ENCODE measurements around the gene CIC.

Gene CIC

DNA sequence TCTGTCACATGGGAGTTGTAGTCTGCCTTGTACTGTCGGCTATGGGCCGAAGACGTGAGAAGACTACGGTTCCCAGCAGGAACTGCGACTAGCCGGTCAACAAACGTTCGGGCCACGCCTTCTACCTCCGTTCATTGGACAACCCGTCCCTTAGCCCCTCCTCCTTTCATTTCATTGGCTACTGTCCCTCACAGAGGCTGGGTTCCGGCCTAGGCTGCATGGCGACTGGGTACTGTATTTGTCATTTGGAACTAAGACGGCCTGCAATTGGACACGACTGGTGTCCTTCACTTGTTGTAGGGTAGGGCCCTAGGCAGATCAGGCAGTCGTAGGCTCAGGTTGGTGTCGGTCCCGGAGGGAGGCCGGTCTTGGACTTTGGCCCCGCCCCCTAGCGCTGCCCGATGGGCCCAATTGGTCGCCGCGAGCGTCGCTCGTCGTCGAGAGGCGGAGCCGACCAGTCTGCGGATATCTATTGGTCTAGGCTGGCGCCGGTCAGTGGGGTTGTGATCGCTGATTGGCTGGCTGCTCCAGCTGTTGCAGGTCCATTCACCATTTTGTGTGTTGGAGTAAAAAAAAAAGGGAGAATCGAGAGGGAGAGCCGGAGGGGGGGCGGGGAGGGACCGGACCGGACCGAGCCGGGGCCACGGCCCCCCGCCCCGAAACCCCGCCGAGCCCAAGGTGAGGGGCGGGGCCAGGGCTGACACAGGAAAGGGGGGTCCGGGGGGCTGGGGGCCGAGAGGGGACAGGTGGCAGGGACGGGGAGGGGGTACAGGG lies at the start of gene CIC:
TSS of gene CIC (plus strand) at position 549 of the 774 bp plus-strand sequence. CDS start 2,532 bp downstream, outside the sequence.
- peak; percentile 100 for DNase-seq

DNA sequence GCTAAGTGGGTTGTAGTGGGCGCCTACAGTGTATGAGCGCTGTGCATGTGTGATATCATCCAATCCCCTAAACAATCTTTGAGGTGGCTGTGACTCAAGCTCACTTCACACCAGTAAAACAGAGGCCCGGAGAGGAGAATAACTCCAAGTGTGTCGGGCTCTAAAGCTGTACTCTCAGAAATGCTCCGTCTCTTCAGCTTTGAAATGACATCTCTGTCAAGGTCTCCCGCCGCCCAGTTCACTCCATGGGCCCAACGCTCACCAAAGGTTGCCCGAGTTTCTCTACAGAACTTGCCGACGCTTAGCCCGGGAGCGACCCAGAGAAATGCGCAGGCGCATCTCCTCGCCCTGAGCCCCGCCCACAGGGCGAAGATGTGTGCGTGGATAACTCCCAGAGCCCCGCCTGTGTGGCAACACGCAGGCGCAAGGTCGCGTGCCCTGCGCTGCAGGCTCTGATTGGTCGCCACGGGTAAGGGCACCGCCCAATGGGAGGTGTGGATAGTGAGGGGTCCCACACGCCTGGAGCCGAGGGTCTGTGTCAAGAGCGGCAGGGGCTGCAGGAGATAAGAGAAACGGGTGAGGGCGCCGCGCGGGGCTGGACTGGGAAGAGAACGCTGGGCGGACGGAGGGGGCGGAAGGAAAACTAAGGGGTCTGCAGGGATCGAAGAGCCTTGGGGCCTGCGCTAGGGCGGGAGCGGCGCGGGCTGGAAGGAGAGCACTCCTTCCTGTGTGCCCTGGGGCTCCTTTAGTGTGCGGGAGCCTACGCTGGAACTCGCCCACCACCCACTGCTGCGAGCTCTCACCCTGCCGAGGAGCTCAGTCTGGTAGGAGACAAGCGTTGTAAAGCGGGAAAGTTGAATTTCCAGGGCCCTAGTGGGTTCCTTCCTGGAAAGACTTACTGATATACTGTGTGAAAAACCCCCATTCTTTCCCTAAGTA lies 49.0 kb upstream of the CIC start, which contains the start of gene ZNF526:
TSS of gene ZNF526 (plus strand) at position 501 of the 939 bp plus-strand sequence. CDS start 4,092 bp downstream, outside the sequence.
- DNase-seq, result peak; percentile 99

DNA sequence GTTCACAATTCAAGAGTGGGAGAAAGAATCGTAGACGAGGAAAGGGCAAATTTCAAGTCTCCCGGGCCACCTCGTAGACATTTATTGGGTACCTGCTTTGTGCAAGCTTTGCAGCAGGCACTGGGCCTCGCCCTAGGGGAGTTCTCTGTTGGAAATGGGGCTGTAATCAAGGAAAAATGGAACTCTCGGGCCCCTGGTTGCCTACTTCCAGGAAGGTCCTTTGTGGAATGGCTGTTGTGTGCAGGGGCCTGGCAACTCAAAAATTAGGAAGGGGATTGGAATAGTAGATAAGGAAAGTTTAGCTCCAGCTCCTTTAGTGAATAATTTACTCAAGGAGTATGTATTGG lies 48.3 kb upstream of the CIC start:
- no peak for DNase-seq

DNA sequence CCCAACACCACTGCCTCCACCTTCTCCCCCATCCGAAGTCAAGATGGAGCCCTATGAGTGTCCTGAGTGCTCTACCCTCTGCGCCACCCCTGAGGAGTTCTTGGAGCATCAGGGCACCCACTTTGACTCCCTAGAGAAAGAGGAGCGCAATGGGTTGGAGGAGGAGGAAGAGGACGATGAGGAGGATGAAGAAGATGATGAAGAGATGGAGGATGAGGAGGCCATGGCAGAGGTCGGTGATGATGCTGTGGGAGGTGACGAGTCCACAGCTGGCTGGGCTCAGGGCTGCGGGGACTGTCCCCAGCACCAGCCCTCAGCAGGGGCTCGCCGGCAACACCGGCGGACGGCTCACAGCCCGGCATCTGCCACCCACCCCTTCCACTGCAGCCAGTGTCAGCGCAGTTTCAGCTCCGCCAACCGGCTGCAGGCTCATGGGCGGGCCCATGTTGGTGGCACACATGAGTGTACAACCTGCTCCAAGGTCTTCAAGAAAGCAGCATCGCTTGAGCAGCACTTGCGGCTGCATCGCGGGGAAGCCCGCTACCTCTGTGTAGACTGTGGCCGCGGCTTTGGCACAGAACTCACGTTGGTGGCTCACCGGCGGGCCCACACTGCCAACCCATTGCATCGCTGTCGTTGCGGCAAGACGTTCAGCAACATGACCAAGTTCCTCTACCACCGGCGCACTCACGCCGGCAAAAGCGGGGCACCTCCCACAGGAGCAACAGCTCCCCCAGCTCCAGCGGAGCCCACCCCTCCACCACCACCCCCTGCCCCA lies 43.9 kb upstream of the CIC start:
- no peak for DNase-seq

DNA sequence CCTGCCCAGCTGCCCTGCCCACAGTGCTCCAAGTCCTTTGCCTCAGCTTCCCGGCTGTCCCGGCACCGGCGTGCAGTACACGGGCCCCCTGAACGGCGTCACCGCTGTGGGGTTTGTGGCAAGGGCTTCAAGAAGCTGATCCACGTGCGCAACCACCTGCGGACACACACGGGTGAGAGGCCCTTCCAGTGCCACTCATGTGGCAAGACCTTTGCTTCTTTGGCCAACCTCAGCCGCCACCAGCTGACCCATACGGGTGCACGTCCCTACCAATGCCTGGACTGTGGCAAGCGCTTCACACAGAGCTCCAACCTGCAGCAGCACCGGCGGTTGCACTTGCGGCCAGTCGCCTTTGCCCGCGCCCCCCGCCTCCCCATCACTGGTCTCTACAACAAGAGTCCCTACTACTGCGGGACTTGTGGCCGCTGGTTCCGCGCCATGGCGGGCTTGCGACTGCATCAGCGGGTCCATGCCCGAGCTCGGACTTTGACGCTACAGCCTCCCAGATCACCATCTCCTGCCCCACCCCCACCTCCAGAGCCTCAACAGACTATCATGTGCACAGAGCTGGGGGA lies 43.2 kb upstream of the CIC start:
- DNase-seq, result no peak

DNA sequence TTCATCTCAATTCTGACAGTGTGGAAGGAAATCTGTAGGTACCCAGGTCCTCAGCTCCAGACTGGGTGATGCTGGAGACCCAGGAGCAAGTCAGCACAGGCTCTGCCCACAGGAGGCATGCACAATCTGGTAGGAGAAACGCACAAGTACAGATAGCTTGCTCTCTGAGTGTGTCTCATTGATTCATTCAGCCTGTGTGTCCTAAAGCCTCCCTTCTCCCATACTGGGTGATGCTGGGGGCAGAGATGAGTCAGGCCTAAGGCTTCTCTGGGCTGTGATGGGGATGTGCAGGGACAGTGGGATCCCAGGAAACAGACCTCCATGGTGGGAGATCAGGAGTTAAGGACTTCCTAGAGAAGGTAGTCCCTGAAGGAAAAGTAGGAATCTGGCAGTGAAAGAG lies 42.2 kb upstream of the CIC start:
- no peak for DNase-seq

DNA sequence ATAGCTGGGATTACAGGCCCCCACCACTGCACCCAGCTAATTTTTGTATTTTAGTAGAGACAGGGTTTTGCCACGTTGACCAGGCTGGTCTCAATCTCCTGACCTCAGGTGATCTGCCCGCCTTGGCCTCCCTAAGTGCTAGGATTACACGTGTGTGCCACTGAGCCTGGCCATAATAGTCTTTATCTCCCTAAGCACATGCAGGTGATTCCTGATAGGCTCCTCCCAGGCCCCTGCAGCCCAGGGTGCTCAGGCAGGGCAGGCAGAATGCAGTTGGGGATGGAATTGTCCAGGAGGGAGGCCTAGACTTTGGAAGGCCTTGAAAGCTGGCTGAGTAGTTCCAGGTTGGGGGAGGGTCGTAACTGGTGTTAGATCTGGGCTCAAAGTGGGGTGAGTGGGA lies 40.4 kb upstream of the CIC start:
- no peak for DNase-seq

DNA sequence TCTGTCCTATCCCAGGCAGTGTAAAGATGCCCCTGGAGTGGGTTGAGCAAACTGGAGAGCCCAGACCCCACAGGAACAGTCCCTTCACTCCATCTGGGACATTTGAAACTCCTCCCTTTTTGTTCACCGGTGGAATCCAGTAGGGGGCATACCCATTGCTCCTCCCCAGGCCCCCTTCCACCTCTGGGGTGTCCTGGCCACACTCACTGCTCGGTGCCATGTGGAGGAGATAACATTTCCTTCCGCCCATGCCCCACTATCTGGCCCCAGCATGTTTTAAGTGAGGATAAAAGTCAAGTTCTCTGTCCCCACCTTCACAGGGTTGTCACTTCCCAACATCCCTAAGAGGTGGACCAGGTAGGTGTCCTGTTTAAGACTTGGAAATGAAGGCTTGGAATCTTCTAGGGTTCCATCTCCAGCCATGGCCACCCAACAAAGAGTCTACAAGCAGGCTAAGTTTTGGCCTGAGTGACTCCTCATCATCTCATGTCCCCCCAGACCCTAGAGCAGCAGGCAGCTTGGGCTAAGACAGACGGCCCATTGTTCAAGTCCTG lies 39.7 kb upstream of the CIC start:
- DNase-seq, result no peak

DNA sequence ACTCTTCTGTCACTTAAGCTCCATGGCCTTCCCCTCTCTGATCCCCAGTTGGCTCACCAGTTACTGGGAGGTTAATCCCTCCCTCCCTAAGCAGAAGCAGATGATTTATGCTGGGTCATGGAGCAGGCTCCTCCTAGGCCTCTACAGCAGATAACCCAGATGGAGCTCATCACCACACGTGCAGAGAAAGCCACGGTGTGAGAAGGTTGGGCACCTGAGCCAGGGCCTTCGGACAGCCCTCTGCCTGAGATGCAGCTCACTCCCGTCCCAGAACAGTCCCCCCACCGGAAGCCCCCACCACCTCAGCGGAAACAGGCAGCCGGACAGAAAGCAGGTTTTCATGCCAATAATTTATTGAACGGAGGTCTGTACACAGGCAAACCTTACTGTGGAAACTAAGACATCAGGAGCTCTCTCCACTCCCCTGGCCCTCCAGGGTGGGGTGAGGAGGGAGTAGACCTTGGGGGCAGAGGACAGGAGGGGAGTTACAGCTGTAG lies 39.1 kb upstream of the CIC start:
- peak; percentile 26 for DNase-seq

DNA sequence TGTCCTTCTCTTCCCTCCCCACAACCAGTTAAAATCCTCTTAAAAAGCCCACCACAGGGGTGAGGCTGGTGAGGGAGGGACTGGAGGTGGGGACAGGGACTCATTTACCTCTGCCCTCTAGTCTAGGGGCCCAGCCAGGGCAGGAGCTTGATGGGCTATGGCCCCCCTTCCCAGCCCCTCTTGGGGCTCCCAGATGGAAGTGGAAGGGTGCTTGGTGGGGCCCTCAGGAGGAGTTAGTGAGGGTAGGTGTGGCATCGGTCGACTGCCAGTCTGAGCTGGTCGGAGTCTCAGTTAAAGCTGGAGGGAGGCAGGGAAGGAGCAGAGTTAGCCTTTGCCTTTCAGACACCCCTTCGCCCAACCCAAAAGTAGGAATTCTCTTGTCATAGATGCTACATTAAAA lies 38.5 kb upstream of the CIC start:
- DNase-seq, result no peak

DNA sequence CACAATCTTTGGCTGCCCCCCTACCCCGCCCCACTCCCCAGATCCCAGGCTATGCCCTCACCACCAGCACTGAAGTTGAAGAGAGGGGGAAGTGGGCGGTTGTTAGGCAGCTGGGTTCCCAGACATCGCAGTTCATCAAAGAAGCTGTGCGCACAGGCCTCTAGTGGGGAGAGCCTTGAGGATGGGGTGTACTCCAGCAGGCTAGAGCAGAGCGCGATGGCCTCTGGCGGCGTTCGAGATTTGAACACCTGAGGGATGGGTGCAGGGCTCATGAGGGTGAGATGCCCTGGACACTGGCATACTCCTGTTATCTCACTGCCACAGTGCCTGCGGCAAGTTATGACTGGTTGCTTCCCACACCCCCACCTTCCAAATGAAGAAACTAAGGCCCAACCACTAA lies 36.6 kb upstream of the CIC start:
- DNase-seq, result no peak

DNA sequence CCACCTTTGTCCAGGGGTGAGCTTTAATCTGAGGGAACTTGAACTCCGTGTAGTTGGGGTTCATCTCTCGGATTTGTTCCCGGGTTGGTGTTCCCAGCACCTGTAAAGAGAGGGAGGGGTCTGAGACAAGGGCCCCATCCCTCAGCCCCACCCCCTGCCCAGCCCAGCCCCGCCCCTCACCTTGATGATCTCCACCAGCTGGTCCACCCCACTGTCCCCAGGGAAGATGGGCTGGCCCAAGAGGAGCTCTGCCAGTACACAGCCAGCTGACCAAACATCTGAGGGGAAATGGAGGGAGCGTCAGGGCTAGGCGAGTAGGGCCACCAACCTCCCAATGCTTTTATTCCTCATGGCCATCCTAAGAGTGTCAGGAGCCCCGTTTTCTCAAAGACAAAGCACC lies 35.9 kb upstream of the CIC start:
- no peak for DNase-seq

DNA sequence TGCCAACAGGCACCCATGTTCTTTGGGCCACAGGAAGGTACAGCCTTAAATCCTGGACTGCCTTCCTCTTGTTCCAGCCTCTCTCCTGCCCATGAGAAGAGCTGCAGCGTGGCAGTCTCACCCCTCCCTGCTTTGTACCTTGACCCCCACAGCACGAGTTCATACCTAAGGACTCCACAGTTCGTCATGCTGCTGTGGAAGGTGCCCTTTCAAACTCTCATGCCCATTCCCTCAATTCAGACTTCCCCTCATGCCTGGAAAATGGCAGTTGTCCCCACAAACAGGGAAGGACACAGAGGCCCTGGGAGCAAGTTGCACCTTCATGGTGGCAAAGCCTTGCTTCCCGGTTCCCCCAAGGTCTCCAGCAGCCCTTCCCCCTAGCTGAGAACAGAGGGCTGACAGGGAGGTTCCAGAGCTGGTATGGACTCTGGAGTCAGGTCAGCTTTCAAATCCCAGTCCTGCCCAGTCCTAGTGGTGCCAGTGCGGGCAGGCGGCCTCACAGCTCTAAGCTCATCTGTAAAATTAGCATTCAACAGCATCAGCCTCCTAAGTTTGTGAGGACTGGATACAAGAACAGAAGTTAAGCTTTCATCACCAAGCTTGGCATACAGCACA lies 35.3 kb upstream of the CIC start:
- DNase-seq, result no peak

DNA sequence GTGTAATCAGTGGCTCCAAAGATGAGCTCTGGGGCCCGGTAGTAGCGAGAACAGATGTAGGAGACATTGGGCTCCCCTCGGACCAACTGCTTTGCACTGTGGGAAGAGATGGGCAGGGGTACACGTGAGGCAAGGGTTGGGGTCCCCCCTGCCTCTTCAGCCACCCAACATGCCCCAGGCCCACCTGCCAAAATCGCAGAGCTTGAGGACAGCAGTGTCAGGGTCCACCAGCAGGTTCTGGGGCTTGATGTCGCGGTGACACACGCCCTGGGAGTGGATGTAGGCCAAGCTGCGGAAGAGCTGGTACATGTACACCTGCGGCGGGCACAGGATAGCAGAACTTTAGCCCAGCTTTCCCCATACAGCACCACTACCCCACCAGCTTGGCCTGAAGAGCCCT lies 34.7 kb upstream of the CIC start:
- no peak for DNase-seq

DNA sequence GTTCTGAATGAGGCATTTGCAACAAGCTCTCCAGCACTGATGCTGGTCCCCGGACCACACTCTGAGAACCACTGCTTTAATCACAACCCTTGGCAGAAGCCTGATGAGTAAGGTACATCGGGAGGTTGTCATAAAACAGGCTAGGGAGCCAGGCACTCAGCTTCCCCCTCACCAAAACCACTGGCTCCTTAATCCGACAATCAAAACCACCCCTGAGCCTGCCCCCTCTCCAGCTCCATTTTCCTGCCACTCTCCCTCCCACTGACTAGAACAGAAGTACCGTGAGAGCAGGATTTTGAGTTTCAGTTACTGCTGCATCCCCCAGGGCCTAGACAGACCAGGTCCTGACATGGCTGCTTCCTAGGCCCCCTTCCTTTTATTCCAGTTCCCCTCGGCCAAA lies 33.9 kb upstream of the CIC start:
- no peak for DNase-seq

DNA sequence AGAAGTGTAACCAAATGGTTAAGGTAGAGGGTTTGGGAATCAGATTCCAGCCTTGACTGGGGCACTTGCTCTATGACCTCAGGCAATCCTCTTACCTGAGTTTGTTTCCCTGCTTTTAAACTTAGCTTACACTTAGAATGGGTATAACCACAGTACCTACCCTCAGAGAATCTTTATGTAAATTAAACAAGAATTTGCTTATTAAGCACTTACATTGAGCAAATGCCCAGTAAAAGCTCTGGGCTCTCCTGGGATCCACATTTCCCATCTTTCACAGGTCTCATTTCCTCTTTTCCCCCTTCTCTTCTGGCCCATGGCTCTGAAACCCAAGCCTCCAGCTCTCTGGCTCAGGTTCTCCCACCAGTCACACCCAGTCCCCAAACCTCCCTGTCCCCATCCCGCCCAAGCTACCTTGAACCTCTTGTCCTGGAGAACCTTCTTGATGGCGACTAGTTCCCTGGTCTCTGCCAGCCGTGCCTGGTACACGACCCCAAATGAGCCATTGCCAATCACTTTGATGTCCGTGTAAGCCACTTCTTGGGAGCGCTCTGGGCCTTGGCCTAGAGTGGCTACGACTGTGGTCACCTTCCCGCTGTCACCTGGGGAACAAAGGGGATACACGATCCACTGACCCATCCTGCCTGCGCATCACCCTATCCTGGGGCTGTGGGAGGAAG lies 29.4 kb upstream of the CIC start:
- DNase-seq, result no peak

DNA sequence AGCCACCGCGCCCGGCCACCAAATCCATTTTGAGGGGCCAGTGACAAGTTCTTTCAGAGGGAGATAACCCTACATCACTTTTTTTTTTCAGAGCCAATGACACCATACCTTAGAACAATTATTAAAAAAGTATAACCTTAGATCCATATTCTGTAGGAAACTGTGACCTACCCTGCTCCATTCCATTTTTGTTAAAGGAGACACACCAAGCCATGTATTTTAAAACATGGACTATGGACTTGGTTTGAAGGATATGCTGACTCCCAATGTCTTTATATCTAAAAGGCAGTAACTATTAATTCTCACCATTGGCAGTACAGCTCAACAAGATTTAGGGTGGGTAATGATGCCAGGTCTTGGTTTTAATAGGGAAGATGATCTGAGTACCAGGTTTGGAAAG lies 27.8 kb upstream of the CIC start:
- DNase-seq, result no peak

DNA sequence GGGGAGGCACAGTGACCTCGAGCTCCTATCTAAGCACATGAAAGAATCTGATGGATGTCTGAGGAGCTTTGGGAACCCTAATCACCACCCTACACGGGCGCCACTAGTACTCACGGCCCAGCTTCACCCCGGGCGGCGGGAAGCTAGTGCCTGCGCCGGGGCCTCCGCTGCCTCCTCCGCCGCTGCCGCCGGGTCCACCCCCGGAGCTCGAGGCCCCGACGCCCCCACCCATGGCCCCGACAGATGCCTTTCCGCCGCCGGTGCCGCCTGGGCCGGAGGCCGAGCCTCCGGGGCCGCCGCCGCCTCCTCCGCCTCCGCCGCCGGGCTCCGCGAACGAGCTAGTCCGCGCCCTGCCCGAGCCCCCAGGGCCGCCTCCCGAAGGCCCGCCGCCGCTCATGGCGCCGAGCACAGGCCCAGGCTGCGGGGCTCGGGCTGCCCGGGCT lies 27.0 kb upstream of the CIC start:
- DNase-seq, result peak; percentile 29

DNA sequence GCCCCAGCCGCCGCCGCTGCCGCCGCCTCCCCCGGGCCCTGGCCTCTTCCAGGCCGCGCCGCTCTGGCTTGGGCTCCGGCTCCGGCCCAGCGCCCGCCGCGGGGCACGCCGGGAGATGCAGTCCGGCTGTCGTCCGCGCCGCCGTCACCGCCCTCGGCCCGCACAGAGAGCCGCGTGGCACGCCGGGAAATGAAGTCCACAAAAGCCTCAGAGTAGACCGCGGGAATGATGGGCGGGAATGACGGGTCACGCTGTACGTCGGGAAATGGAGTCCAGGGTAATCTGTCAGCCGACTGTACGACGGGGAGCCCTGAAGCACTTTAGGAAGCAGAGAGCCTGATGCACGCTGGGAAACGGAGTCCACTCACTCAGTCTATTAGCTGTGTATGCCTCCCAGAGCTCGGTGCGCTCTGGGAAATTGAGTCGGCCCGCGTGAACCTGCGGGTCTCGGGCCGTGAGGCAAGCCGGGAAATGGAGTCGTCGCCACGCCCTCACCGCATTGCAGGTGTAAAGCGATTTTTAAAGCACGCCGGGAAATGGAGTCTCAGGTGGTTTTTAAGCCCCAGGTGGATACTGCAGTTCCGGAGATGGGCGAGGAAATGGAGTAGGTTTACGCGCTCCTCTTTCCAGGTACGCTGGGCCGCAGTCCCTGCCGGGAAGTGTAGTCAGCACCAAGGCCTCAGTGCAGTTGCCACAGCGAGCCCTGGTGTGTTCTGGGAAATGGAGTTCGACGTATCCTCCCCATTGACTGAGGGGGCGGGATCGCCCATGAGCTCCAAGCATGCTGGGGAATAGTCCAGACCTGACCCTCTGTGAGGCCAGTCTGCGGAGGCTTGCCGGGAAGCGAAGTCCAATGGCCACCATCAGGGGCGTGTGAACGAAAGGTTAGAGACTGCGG lies 26.3 kb upstream of the CIC start, which contains the start of gene GSK3A:
TSS of gene GSK3A (minus strand) at position 91 of the 898 bp plus-strand sequence. CDS start 137 bp downstream, outside the sequence.
- peak; percentile 99 for DNase-seq
